Right cardiac atrium (tissue), 5 donors: ENCODE measurements around the gene SCUBE3. TPM values are rescaled to one million over a fixed set of nuclear protein-coding genes. Genes with fewer than 3 reads are reported as not detected.

Experiments used
- ATAC-seq, 2 donors: fragments of 200-7000 bp; cut with Tn5 transposase; one replicate each; pipeline versions ENCODE4 v1.8.0 to v1.9.1; 2020; ENCODE audit warnings: moderate library complexity in 2 of 2, mild to moderate bottlenecking in 1 of 2
- DNase-seq, 3 donors: peaks; one replicate each; pipeline ENCODE4 v3.0.0-alpha.2; 2020
- H3K27ac ChIP-seq: one replicate; pipeline ENCODE4 v1.5.1; 2013; ENCODE audit warnings: mild to moderate bottlenecking, low read length, control low read depth, moderate library complexity
- H3K27me3 ChIP-seq: one replicate; pipeline ENCODE4 v1.6.1; 2013; ENCODE audit not compliant: control insufficient read depth, insufficient read depth
- H3K4me1 ChIP-seq: one replicate; pipeline ENCODE4 v1.6.1; 2013; ENCODE audit warnings: low read length; ENCODE audit not compliant: control insufficient read depth, insufficient read depth
- H3K4me3 ChIP-seq: one replicate; pipeline ENCODE4 v1.5.1; 2013; ENCODE audit warnings: low read length, control low read depth
- H3K9me3 ChIP-seq: one replicate; pipeline ENCODE4 v1.6.1; 2013; ENCODE audit warnings: low read length; ENCODE audit not compliant: control insufficient read depth
- WGBS: extraction: QIAGEN DNeasy Blood & Tissue Kit; methylation state at CpG from one replicate; pipeline ENCODE4 v1.1.7; 2013; 5-methylcytosine and 5-hydroxymethylcytosine counted together
- intact Hi-C, 4 donors: fragments of 100-400 bp; cut with DNase I; formaldehyde crosslinking; loops; one replicate each; pipeline versions ENCODE4 v1.11.0 to v1.14.0; 2022 to 2023
- polyA plus RNA-seq: library from polyadenylated mRNA; stranded (reverse); fragments of 200-250 nt; gene quantifications from one replicate; pipeline ENCODE4 v1.2.3, GENCODE V29; 2013
- total RNA-seq, 4 donors: library from RNA; stranded (reverse); fragmentation: NEBNext Ultra II Directional; extraction: Animal tissue kit (Norgen Biotek cat#: 25700); gene quantifications; one replicate each; pipeline ENCODE4 v1.2.1, GENCODE V29; 2021
- donor health status: healthy with polysubstance abuse.
- donor health status: DM: no; HTN: yes; CAD: no.
- donor health status: DM: no; HTN: no; CAD: no.
- donor health status: DM: no; HTN: yes; CAD: no; lungs with severe emphysema.
- donor health status: DM: yes; HTN: yes; CAD: no.

The SCUBE3 gene
- total and polyA plus RNA-seq, 5 donors: 0.25 to 0.86 (median 0.38) TPM

- DNase-seq: no peak
- intact Hi-C loops: no loop called here
- ATAC-seq: no peak
- no peak overlapping the region for H3K27ac ChIP-seq
- WGBS: 87% methylated on average over 1 of the region's 1 CpG
- no peaks in the 10 kb centered on the region for H3K27me3 ChIP-seq
- H3K4me1 ChIP-seq: peaks cover 9% of the 10 kb centered on the region
- H3K4me3 ChIP-seq: no peak overlapping the region
- H3K9me3 ChIP-seq: no peaks in the 10 kb centered on the region
Measured at GRCh38 chr6:35253249-35253648, 39.5 kb downstream of the SCUBE3 start.

- ATAC-seq (no peak), DNase-seq (no peak)
- Histone ChIP-seq H3K27ac (no peak overlapping the region), H3K27me3 (no peaks in the 10 kb centered on the region), H3K4me3 (peak overlapping the region; percentile 74), H3K9me3 (no peaks in the 10 kb centered on the region), H3K4me1 (peaks cover 4% of the 10 kb centered on the region)
- 49% methylated on average over 7 of the region's 7 CpGs for WGBS
- intact Hi-C loops: no loop called here
Measured at GRCh38 chr6:35258336-35258735, 44.6 kb downstream of the SCUBE3 start.

- Histone ChIP-seq H3K4me3 (peak overlapping the region; percentile 74), H3K9me3 (no peaks in the 10 kb centered on the region), H3K27me3 (no peaks in the 10 kb centered on the region), H3K4me1 (peaks cover 4% of the 10 kb centered on the region), H3K27ac (peak overlapping the region; percentile 84)
- ATAC-seq (peak in 1 of 2 donors; percentile 20), DNase-seq (no peak)
- under 1% methylated on average over 20 of the region's 20 CpGs for WGBS
- intact Hi-C loops: no loop called here
Measured at GRCh38 chr6:35258858-35259193, 45.1 kb downstream of the SCUBE3 start.

GRCh38 chr6:35259194-35259947, 45.6 kb downstream of the SCUBE3 start, which contains the start of gene ZNF76:
ZNF76 (plus strand) TSS chr6:35259735; CDS start chr6:35281152, 21,417 bp downstream.
- Histone ChIP-seq H3K4me1 (peaks cover 4% of the 10 kb centered on the region), H3K27ac (peak within 1 kb of the TSS; percentile 84), H3K9me3 (no peaks in the 10 kb centered on the region), H3K27me3 (no peaks in the 10 kb centered on the region), H3K4me3 (peak within 1 kb of the TSS; percentile 74)
- DNase-seq (peak; percentile 99 to 100 (median 99)), ATAC-seq (peak; percentile 96 to 97)
- intact Hi-C loops: no loop called here
- WGBS: under 1% methylated on average over 82 of the region's 82 CpGs

GRCh38 chr6:35259948-35260590, 46.3 kb downstream of the SCUBE3 start:
- Histone ChIP-seq H3K27ac (peak overlapping the region; percentile 84), H3K27me3 (no peaks in the 10 kb centered on the region), H3K4me3 (peak overlapping the region; percentile 74), H3K9me3 (no peaks in the 10 kb centered on the region), H3K4me1 (peaks cover 4% of the 10 kb centered on the region)
- 4% methylated on average over 23 of the region's 23 CpGs for WGBS
- DNase-seq (peak; percentile 86 to 92 (median 90)), ATAC-seq (peak; percentile 75 to 82)
- intact Hi-C loops: no loop called here

GRCh38 chr6:35260591-35261570, 47.1 kb downstream of the SCUBE3 start:
- peak overlapping the region; percentile 84 for H3K27ac ChIP-seq
- intact Hi-C loops: no loop called here
- no peaks in the 10 kb centered on the region for H3K27me3 ChIP-seq
- peaks cover 4% of the 10 kb centered on the region for H3K4me1 ChIP-seq
- H3K9me3 ChIP-seq: no peaks in the 10 kb centered on the region
- peak overlapping the region; percentile 74 for H3K4me3 ChIP-seq
- 83% methylated on average over 6 of the region's 6 CpGs for WGBS
- DNase-seq (no peak), ATAC-seq (no peak)

- no peak overlapping the region for H3K27ac ChIP-seq
- intact Hi-C loops: no loop called here
- no peak overlapping the region for H3K4me3 ChIP-seq
- WGBS: 35% methylated on average over 2 of the region's 2 CpGs
- H3K4me1 ChIP-seq: peaks cover 8% of the 10 kb centered on the region
- DNase-seq: no peak
- ATAC-seq: no peak
- no peaks in the 10 kb centered on the region for H3K27me3 ChIP-seq
- H3K9me3 ChIP-seq: no peaks in the 10 kb centered on the region
Measured at GRCh38 chr6:35262596-35262995, 48.8 kb downstream of the SCUBE3 start.

GRCh38 chr6:35264550-35265274, 51.0 kb downstream of the SCUBE3 start:
- no peak for ATAC-seq
- Histone ChIP-seq H3K4me1 (peaks cover 10% of the 10 kb centered on the region), H3K27me3 (no peaks in the 10 kb centered on the region), H3K9me3 (no peaks in the 10 kb centered on the region), H3K27ac (no peak overlapping the region), H3K4me3 (no peak overlapping the region)
- DNase-seq: no peak
- intact Hi-C loops: no loop called here

GRCh38 chr6:35265523-35265922, 51.8 kb downstream of the SCUBE3 start:
- ATAC-seq: no peak
- H3K4me1 ChIP-seq: peaks cover 10% of the 10 kb centered on the region

GRCh38 chr6:35267446-35267845, 53.7 kb downstream of the SCUBE3 start:
- ATAC-seq: no peak
- no peaks in the 10 kb centered on the region for H3K9me3 ChIP-seq
- H3K4me1 ChIP-seq: peaks cover 8% of the 10 kb centered on the region
- no peak overlapping the region for H3K27ac ChIP-seq
- 82% methylated on average over 8 of the region's 8 CpGs for WGBS
- DNase-seq: no peak
- H3K27me3 ChIP-seq: no peaks in the 10 kb centered on the region
- intact Hi-C loops: no loop called here
- H3K4me3 ChIP-seq: no peak overlapping the region

More at GRCh38 chr6:35265523-35265922, 51.8 kb downstream of the SCUBE3 start:
- no peak overlapping the region for H3K27ac ChIP-seq
- H3K27me3 ChIP-seq: no peaks in the 10 kb centered on the region
- intact Hi-C loops: no loop called here
- H3K4me3 ChIP-seq: no peak overlapping the region
- DNase-seq: no peak
- WGBS: 95% methylated on average over 2 of the region's 2 CpGs
- H3K9me3 ChIP-seq: no peaks in the 10 kb centered on the region
